ENCODE data around the gene GULP1.
"Not testable (repeated sequence)": the region's sequence is repeated elsewhere in the genome, so short reads cannot be mapped to it uniquely, and the experiment has no call there.

GULP1 gene

GRCh38 chr2:188600536-188601210 lies 309.0 kb downstream of the GULP1 start:
- DNase-seq (ENCODE audit: low read depth in 2 of 2): no peak

GRCh38 chr2:188601391-188601790 lies 309.7 kb downstream of the GULP1 start:
- no peak for DNase-seq (ENCODE audit: low read depth in 2 of 2)

GRCh38 chr2:188601927-188602326 lies 310.3 kb downstream of the GULP1 start:
- no peak for DNase-seq (ENCODE audit: low read depth in 2 of 2)

GRCh38 chr2:188604579-188604978 lies 312.9 kb downstream of the GULP1 start:
- DNase-seq (ENCODE audit: low read depth in 2 of 2): no peak

GRCh38 chr2:188605609-188606584 lies 314.2 kb downstream of the GULP1 start:
- not testable (repeated sequence) for DNase-seq (ENCODE audit: low read depth in 2 of 2)

GRCh38 chr2:188606596-188606995 lies 314.9 kb downstream of the GULP1 start:
- not testable (repeated sequence) for DNase-seq (ENCODE audit: low read depth in 2 of 2)

- DNase-seq (ENCODE audit: low read depth in 2 of 2): no peak
Observed at GRCh38 chr2:188607501-188607900, 315.8 kb downstream of the GULP1 start.

GRCh38 chr2:188609321-188610049 lies 317.8 kb downstream of the GULP1 start:
- no peak for DNase-seq (ENCODE audit: low read depth in 2 of 2)

GRCh38 chr2:188610050-188610444 lies 318.4 kb downstream of the GULP1 start:
- no peak for DNase-seq (ENCODE audit: low read depth in 2 of 2)

- no peak for DNase-seq (ENCODE audit: low read depth in 2 of 2)
Observed at GRCh38 chr2:188610827-188611226, 319.2 kb downstream of the GULP1 start.

GRCh38 chr2:188619146-188619545 lies 327.5 kb downstream of the GULP1 start:
- DNase-seq (ENCODE audit: low read depth in 2 of 2): no peak

- DNase-seq (ENCODE audit: low read depth in 2 of 2): no peak
Observed at GRCh38 chr2:188620916-188621315, 329.2 kb downstream of the GULP1 start.

- DNase-seq (ENCODE audit: low read depth in 2 of 2): no peak
Observed at GRCh38 chr2:188622601-188623260, 331.1 kb downstream of the GULP1 start.

GRCh38 chr2:188623995-188624643 lies 332.4 kb downstream of the GULP1 start:
- no peak for DNase-seq (ENCODE audit: low read depth in 2 of 2)

- DNase-seq (ENCODE audit: low read depth in 2 of 2): no peak
Observed at GRCh38 chr2:188627471-188627870, 335.8 kb downstream of the GULP1 start.

GRCh38 chr2:188628989-188629752 lies 337.5 kb downstream of the GULP1 start:
- no peak for DNase-seq (ENCODE audit: low read depth in 2 of 2)

- no peak for DNase-seq (ENCODE audit: low read depth in 2 of 2)
Observed at GRCh38 chr2:188629753-188630527, 338.3 kb downstream of the GULP1 start.

- no peak for DNase-seq (ENCODE audit: low read depth in 2 of 2)
Observed at GRCh38 chr2:188631037-188631809, 339.5 kb downstream of the GULP1 start.

GRCh38 chr2:188634656-188635055 lies 343.0 kb downstream of the GULP1 start:
- DNase-seq (ENCODE audit: low read depth in 2 of 2): no peak

Measured in stimulated activated CD4-positive, alpha-beta T cell treated with anti-CD3 and anti-CD28 coated beads, Interleukin-12 subunit alpha, Interleukin-12 subunit beta, amount 100 ng/mL, for 24 hours (primary cell).